Dermis blood vessel endothelial cell (primary cell): ENCODE data around the gene FRMD5. TPM values are rescaled to one million over a fixed set of nuclear protein-coding genes. Genes with fewer than 3 reads are reported as not detected.
"Not testable (repeated sequence)": the region's sequence is repeated elsewhere in the genome, so short reads cannot be mapped to it uniquely, and the experiment has no call there.

Experiments used
- DNase-seq: peaks from one replicate; pipeline ENCODE4 v3.0.0; 2010
- total RNA-seq: library from RNA; depleted of rRNA; stranded (reverse); fragments of >200 nt; gene quantifications from 2 replicates; pipeline ENCODE4 v1.2.3, GENCODE V29; 2014

FRMD5 gene
- total RNA-seq, 1 donor from 2014 or later = 1.5 TPM

- DNase-seq = no peak
These were observed 102.8 kb downstream of the FRMD5 start for GRCh38 chr15:44092221-44092620.

GRCh38 chr15:44087578-44088465 is 107.2 kb downstream of the FRMD5 start:
- peak; percentile 64 for DNase-seq

- DNase-seq = no peak
These were observed 110.3 kb downstream of the FRMD5 start for GRCh38 chr15:44084770-44085169.

DNA sequence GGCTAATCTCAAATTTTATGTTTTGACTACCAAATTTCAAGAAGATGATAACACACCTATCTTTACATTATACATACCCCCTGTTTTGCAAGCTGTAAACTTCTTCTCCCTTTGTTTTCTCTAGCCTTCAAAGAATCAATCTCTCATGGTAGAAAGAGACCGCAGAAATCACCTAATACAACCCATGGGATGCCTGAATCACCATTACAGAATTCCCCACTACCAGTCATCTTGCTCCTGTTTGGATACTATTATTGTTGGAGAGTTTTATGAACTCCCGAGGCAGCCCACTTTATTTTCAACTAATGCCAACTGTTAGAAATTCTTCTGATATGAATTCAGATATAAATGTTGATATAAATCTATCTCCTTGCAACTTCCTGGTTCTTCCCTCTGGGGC is 110.9 kb downstream of the FRMD5 start:
- peak; percentile 23 for DNase-seq

- DNase-seq = peak; percentile 26
These were observed 112.4 kb downstream of the FRMD5 start for GRCh38 chr15:44082558-44083157.

- DNase-seq = peak; percentile 65
These were observed 113.8 kb downstream of the FRMD5 start for GRCh38 chr15:44081026-44082013.

GRCh38 chr15:44075535-44075934 is 119.5 kb downstream of the FRMD5 start:
- DNase-seq = no peak

- no peak for DNase-seq
These were observed 125.6 kb downstream of the FRMD5 start for GRCh38 chr15:44069489-44069888.

DNA sequence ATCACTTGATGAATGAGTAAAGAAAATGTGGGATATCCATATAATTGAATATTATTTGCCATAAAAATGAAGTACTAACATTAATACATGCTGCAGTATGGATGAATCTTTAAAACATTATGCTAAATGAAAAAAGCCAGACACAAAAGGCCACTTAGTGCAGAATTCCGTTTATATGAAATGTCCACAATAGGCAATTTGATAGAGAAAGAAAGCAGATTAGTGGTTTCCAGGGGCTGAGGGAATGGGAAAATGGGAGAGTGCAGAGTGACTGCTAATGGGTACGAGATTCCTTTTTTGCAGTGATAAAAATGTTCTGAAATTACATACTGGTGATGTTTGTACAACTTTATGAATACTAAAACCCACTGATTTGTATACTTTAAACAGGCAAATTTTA is 126.7 kb downstream of the FRMD5 start:
- no peak for DNase-seq

- DNase-seq = peak; percentile 89
These were observed 128.8 kb downstream of the FRMD5 start for GRCh38 chr15:44066211-44066827.

DNA sequence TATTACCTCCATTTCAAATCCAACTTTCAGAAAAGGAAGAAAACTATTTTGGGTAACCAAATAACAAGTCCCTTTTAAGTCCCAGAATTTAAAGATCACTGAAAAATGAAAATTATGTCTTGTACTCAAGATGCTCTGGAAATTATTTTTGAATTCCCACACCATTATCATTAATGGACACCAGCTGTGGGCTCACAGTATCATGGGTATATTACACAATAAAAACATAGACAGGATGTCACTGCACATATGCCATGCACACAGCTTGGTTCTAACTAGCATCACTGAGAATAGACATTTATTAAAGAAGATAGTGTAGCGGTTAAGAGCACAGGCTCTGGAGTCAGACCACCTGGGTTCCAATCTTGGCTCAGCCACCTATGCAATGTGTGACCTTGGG is 130.4 kb downstream of the FRMD5 start:
- DNase-seq = no peak

DNA sequence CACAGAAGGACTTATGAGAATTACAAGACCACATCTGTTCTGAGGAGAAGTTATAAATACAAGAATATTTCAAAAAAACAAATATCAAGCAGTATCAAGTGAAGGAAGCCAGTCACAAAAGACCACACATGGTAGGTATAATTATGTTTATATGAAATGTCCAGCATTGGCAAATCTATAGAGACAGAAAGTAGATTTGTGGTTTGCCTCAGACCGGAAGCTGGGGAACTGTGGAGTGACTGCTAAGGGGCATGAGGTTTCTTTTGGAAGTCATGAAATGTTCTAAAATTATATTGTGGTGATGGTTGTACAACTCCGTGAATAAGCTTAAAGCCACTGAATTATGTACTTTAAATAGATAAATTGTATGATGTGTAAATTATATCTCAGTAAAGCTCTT is 136.9 kb downstream of the FRMD5 start:
- DNase-seq = no peak

DNA sequence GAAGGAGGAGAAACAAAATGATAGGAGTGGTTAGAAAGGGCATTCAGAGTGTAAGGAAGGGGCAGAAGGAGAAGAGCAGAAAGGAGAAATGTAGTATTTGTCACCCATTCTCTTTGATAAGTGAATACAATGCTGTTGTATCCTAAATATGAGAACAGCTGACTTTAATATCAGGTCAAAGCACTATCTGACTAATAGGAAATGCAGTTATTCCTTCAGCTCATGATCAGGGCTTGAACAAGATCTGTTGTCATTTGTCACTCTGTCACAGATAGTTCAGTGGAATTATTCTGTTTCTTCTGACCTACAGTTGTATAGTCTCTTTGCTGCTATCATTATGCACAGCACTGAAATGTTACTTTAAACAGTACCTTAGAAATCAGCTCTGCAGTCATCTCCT is 149.4 kb downstream of the FRMD5 start:
- DNase-seq = peak; percentile 28

GRCh38 chr15:44045217-44045616 is 149.9 kb downstream of the FRMD5 start:
- peak; percentile 37 for DNase-seq

DNA sequence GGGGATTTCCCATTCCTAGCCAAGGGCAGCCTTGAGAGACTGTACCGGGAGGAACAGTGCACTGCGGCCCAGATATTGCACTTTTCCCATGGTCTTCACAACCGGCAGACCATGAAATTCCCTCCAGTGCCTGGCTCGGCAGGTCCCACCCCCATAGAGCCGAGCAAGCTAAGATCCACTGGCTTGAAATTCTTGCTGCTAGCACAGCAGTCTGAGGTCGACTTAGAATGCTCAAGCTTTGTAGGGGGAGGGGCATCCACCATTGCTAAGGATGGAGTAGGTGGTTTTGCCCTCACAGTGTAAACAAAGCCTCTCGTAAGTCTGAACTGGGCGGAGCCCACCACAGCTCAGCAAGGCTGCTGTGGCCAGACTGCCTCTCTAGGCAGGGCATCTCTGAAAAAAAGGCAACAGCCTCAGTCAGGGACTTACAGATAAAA is 156.3 kb downstream of the FRMD5 start:
- no peak for DNase-seq

- DNase-seq = no peak
These were observed 159.0 kb downstream of the FRMD5 start for GRCh38 chr15:44035781-44036699.

- DNase-seq = peak; percentile 76
These were observed 160.0 kb downstream of the FRMD5 start for GRCh38 chr15:44034933-44035624.

DNA sequence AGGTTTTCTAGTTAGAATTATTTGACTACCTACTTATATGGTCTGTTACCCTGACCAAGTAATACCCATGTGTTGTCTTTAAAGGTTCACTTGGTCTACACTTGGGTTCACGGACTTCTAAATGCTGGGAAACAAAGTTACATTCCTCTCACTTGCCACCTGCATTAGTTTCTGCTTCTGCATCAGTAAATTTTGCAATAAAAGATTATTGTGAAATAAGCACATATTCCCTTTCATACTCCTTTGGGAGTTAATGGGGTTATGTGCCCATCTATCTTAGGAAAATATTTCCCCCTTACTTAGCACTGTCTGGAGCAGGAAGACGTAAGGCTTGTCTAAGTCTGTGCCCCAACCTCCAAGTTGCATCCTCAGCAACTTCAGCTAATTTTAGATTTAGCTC is 160.7 kb downstream of the FRMD5 start:
- no peak for DNase-seq

DNA sequence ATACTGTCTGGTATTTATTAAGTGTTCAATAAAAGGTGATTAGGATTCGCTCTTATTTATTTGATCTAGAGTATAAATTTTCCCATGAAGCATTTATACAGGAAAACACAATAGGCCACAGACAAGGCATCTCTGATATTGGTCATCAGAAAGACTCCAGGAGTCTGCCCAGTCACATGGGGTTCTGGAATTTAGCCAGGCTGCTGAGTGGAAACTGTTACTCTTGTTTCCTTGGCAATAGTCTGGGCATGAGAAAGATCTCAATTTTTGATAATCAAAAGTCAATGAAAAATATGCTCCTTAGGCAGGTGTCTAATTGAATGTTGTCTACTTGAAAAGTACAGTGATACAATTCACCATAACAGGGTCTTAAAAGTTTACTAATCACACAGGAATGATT is 161.2 kb downstream of the FRMD5 start:
- peak; percentile 91 for DNase-seq

GRCh38 chr15:44032820-44033219 is 162.3 kb downstream of the FRMD5 start:
- not testable (repeated sequence) for DNase-seq
